WTC11 (cell line): ENCODE measurements around the gene CACUL1. TPM values are rescaled to one million over a fixed set of nuclear protein-coding genes. Genes with fewer than 3 reads are reported as not detected.

Experiments used
- ATAC-seq: fragments of 200-7000 bp; cut with Tn5 transposase; 2 replicates; pipeline ENCODE4 v1.10.0; 2021; ENCODE audit warnings: mild to moderate bottlenecking, moderate library complexity
- CTCF ChIA-PET: fragments of 300-600 bp; sonication (Branson Sonifier 250); formaldehyde crosslinking; loops from one replicate; lab custom pipeline; 2021; ENCODE audit warnings: antibody characterized with exemption; lab: Charles Lee
- POLR2A ChIA-PET: fragments of 350-600 bp; sonication (Branson Sonifier 250); formaldehyde crosslinking; loops from one replicate; lab custom pipeline; 2021; ENCODE audit warnings: antibody characterized with exemption; lab: Charles Lee
- DNase-seq: peaks from one replicate; pipeline ENCODE4 v3.0.0; 2021; ENCODE audit warnings: low spot score
- H3K27ac Mint-ChIP-seq: 2 replicates; pipeline ENCODE4 v1.8.0; 2021; ENCODE audit warnings: mixed read lengths
- H3K27me3 Mint-ChIP-seq: 2 replicates; pipeline ENCODE4 v1.8.0; 2021; ENCODE audit warnings: low read depth, mild to moderate bottlenecking, moderate library complexity, mixed read lengths
- H3K36me3 Mint-ChIP-seq: 2 replicates; pipeline ENCODE4 v1.8.0; 2021; ENCODE audit warnings: mixed read lengths
- H3K4me1 Mint-ChIP-seq: 2 replicates; pipeline ENCODE4 v1.8.0; 2022; ENCODE audit warnings: mixed read lengths
- H3K4me3 Mint-ChIP-seq: 2 replicates; pipeline ENCODE4 v1.8.0; 2021; ENCODE audit warnings: mild to moderate bottlenecking, moderate library complexity, mixed read lengths
- H3K9me3 Mint-ChIP-seq: 2 replicates; pipeline ENCODE4 v1.8.0; 2021; ENCODE audit warnings: mixed read lengths
- E2F1 ChIP-seq: sonication (generic); formaldehyde crosslinking; IDR thresholded peaks from 2 replicates; pipeline ENCODE4 v1.8.0; 2022; ENCODE audit warnings: mild to moderate bottlenecking, missing genetic modification reagents
- ELF4 ChIP-seq: sonication (generic); formaldehyde crosslinking; IDR thresholded peaks from 2 replicates; pipeline ENCODE4 v1.8.1; 2022; ENCODE audit warnings: low read depth, mild to moderate bottlenecking, moderate library complexity, missing genetic modification reagents
- EMX1 ChIP-seq: fragments of 250-450 bp; sonication (Bioruptor Pico); IDR thresholded peaks from 2 replicates; pipeline ENCODE4 v1.8.0; 2021; ENCODE audit warnings: mild to moderate bottlenecking
- ETV6 ChIP-seq: sonication (generic); formaldehyde crosslinking; IDR thresholded peaks from 2 replicates; pipeline ENCODE4 v1.8.1; 2022; ENCODE audit warnings: mild to moderate bottlenecking, missing genetic modification reagents
- FOXJ3 ChIP-seq: sonication (generic); formaldehyde crosslinking; IDR thresholded peaks from 2 replicates; pipeline ENCODE4 v1.9.0; 2021; ENCODE audit warnings: missing genetic modification reagents, mild to moderate bottlenecking, borderline replicate concordance
- GRHL2 ChIP-seq: fragments of 250-450 bp; sonication (Bioruptor Pico); IDR thresholded peaks from 2 replicates; pipeline ENCODE4 v1.8.0; 2022; ENCODE audit warnings: mild to moderate bottlenecking, moderate library complexity; ENCODE audit not compliant: insufficient replicate concordance, severe bottlenecking
- MAX ChIP-seq: sonication (generic); formaldehyde crosslinking; IDR thresholded peaks from 2 replicates; pipeline ENCODE4 v1.8.0; 2022; ENCODE audit warnings: mild to moderate bottlenecking, missing genetic modification reagents
- NR3C1 ChIP-seq: sonication (generic); formaldehyde crosslinking; conservative IDR thresholded peaks from 2 replicates; pipeline ENCODE4 v1.8.1; 2023; ENCODE audit warnings: low read depth, mild to moderate bottlenecking, missing genetic modification reagents
- PREB ChIP-seq: sonication (generic); formaldehyde crosslinking; IDR thresholded peaks from 2 replicates; pipeline ENCODE4 v1.8.1; 2022; ENCODE audit warnings: mild to moderate bottlenecking, missing genetic modification reagents, moderate library complexity, borderline replicate concordance
- SOX15 ChIP-seq: fragments of 250-450 bp; sonication (Bioruptor Pico); IDR thresholded peaks from 2 replicates; pipeline ENCODE4 v1.9.0; 2021; ENCODE audit warnings: mild to moderate bottlenecking
- TEAD4 ChIP-seq: sonication (generic); formaldehyde crosslinking; IDR thresholded peaks from 2 replicates; pipeline ENCODE4 v1.8.0; 2022; ENCODE audit warnings: mild to moderate bottlenecking, missing genetic modification reagents
- ZNF138 ChIP-seq: sonication (generic); formaldehyde crosslinking; conservative IDR thresholded peaks from 2 replicates; pipeline ENCODE4 v1.8.1; 2022; ENCODE audit warnings: mild to moderate bottlenecking, moderate library complexity, missing genetic modification reagents
- total RNA-seq: library from RNA; stranded (reverse); gene quantifications from 3 replicates; pipeline ENCODE4 v1.2.3, GENCODE V29; 2021
- TF ChIP-seq, protein P1 (sequence below): sonication (generic); formaldehyde crosslinking; IDR thresholded peaks from 2 replicates; pipeline ENCODE4 v1.8.0; 2023; ENCODE audit warnings: missing genetic modification reagents, mild to moderate bottlenecking, borderline replicate concordance
- TF ChIP-seq, protein P2 (sequence below): fragments of 250-450 bp; sonication (Bioruptor Pico); IDR thresholded peaks from 2 replicates; pipeline ENCODE4 v1.9.0; 2021; ENCODE audit warnings: mild to moderate bottlenecking
- TF ChIP-seq, protein P3 (sequence below): fragments of 250-450 bp; sonication (Bioruptor Pico); IDR thresholded peaks from 2 replicates; pipeline ENCODE4 v1.9.0; 2021; ENCODE audit warnings: moderate library complexity, mild to moderate bottlenecking, inconsistent platforms, borderline replicate concordance

Gene CACUL1
- total RNA-seq, 1 experiment from 2014 or later: 41.5 TPM

DNA sequence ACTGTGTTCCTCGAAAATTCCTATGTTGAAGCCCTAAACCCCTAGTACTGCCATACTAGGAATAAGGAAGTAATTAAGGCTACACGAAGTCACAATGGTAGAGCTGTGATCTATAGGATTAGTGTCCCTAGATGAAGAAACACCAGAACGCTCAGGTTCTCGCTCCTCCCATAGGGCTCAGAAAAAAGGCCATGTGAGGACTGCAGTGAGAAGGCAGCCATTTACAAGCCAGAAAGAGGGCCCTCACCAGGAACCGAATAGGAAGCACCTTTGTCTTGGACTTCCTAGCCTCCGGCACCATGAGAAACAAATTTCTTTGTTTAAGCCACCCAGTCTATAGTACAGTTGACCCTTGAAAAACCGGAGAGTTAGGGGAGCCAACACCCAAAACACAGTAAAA lies 46.2 kb downstream of the CACUL1 start:
- H3K27me3 Mint-ChIP-seq: no peaks in the 10 kb centered on the region
- DNase-seq (no peak), ATAC-seq (no peak)
- no peaks in the 10 kb centered on the region for H3K9me3 Mint-ChIP-seq
- ChIA-PET POLR2A (no interaction called here), CTCF (interaction anchor here (1.2 kb wide), 1 partner anchor 66 kb away, joined by 4 read pairs; no protein-coding TSS in a partner anchor)
- peaks cover 7% of the 10 kb centered on the region for H3K36me3 Mint-ChIP-seq
- TF ChIP-seq FOXJ3 (CRISPR knock-in tag) (no peak), ZNF138 (CRISPR knock-in tag) (no peak), E2F1 (CRISPR knock-in tag) (no peak), ELF4 (no peak), GRHL2 (CRISPR knock-in tag) (no peak), EMX1 (CRISPR knock-in tag) (no peak), SOX15 (CRISPR knock-in tag) (no peak), PREB (CRISPR knock-in tag) (no peak), ETV6 (CRISPR knock-in tag) (no peak), NR3C1 (CRISPR knock-in tag) (no peak), TEAD4 (CRISPR knock-in tag) (no peak), MAX (CRISPR knock-in tag) (no peak)
- TF ChIP-seq, protein P1, sequence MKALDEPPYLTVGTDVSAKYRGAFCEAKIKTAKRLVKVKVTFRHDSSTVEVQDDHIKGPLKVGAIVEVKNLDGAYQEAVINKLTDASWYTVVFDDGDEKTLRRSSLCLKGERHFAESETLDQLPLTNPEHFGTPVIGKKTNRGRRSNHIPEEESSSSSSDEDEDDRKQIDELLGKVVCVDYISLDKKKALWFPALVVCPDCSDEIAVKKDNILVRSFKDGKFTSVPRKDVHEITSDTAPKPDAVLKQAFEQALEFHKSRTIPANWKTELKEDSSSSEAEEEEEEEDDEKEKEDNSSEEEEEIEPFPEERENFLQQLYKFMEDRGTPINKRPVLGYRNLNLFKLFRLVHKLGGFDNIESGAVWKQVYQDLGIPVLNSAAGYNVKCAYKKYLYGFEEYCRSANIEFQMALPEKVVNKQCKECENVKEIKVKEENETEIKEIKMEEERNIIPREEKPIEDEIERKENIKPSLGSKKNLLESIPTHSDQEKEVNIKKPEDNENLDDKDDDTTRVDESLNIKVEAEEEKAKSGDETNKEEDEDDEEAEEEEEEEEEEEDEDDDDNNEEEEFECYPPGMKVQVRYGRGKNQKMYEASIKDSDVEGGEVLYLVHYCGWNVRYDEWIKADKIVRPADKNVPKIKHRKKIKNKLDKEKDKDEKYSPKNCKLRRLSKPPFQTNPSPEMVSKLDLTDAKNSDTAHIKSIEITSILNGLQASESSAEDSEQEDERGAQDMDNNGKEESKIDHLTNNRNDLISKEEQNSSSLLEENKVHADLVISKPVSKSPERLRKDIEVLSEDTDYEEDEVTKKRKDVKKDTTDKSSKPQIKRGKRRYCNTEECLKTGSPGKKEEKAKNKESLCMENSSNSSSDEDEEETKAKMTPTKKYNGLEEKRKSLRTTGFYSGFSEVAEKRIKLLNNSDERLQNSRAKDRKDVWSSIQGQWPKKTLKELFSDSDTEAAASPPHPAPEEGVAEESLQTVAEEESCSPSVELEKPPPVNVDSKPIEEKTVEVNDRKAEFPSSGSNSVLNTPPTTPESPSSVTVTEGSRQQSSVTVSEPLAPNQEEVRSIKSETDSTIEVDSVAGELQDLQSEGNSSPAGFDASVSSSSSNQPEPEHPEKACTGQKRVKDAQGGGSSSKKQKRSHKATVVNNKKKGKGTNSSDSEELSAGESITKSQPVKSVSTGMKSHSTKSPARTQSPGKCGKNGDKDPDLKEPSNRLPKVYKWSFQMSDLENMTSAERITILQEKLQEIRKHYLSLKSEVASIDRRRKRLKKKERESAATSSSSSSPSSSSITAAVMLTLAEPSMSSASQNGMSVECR (CRISPR knock-in tag): no peak
- TF ChIP-seq, protein P2, sequence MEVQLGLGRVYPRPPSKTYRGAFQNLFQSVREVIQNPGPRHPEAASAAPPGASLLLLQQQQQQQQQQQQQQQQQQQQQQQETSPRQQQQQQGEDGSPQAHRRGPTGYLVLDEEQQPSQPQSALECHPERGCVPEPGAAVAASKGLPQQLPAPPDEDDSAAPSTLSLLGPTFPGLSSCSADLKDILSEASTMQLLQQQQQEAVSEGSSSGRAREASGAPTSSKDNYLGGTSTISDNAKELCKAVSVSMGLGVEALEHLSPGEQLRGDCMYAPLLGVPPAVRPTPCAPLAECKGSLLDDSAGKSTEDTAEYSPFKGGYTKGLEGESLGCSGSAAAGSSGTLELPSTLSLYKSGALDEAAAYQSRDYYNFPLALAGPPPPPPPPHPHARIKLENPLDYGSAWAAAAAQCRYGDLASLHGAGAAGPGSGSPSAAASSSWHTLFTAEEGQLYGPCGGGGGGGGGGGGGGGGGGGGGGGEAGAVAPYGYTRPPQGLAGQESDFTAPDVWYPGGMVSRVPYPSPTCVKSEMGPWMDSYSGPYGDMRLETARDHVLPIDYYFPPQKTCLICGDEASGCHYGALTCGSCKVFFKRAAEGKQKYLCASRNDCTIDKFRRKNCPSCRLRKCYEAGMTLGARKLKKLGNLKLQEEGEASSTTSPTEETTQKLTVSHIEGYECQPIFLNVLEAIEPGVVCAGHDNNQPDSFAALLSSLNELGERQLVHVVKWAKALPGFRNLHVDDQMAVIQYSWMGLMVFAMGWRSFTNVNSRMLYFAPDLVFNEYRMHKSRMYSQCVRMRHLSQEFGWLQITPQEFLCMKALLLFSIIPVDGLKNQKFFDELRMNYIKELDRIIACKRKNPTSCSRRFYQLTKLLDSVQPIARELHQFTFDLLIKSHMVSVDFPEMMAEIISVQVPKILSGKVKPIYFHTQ (CRISPR knock-in tag): no peak
- TF ChIP-seq, protein P3, sequence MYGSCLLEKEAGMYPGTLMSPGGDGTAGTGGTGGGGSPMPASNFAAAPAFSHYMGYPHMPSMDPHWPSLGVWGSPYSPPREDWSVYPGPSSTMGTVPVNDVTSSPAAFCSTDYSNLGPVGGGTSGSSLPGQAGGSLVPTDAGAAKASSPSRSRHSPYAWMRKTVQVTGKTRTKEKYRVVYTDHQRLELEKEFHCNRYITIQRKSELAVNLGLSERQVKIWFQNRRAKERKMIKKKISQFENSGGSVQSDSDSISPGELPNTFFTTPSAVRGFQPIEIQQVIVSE (CRISPR knock-in tag): no peak
- peaks cover 26% of the 10 kb centered on the region for H3K4me1 Mint-ChIP-seq
- H3K27ac Mint-ChIP-seq: no peak overlapping the region
- H3K4me3 Mint-ChIP-seq: no peak overlapping the region
